ENCODE results near the gene ARMC5. TPM values are rescaled to one million over a fixed set of nuclear protein-coding genes. Genes with fewer than 3 reads are reported as not detected.

The ARMC5 gene
- 15.4 TPM for total RNA-seq

GRCh38 chr16:31458844-31459686 is at the start of gene ARMC5:
TSS of gene ARMC5 (plus strand) at chr16:31459501. CDS start at chr16:31459525, 24 bp downstream.

GRCh38 chr16:31428279-31428597 is 31.1 kb upstream of the ARMC5 start, which contains the start of gene COX6A2:
TSS of gene COX6A2 (minus strand) at chr16:31428360. CDS start at chr16:31428325, 35 bp downstream.

GRCh38 chr16:31471875-31472708 is 12.8 kb downstream of the ARMC5 start, which contains the start of gene TGFB1I1:
TSS of gene TGFB1I1 (plus strand) at chr16:31472152. CDS start at chr16:31472189, 37 bp downstream.

GRCh38 chr16:31483081-31483480 is 23.8 kb downstream of the ARMC5 start, which contains the start of gene SLC5A2:
TSS of gene SLC5A2 (plus strand) at chr16:31483123. CDS start at chr16:31483137, 14 bp downstream.

GRCh38 chr16:31507929-31508705 is 48.8 kb downstream of the ARMC5 start, which contains the start of gene RUSF1:
TSS of gene RUSF1 (minus strand) at chr16:31508391. CDS start at chr16:31508373, 18 bp downstream.

Other genes with a start within 250 kb of the ARMC5 start
- gene TRIM72, start 245.4 kb upstream of the ARMC5 start, total RNA-seq, result 13.8 TPM
- gene PYDC1, start 242.4 kb upstream of the ARMC5 start, total RNA-seq, result not detected
- 10.9 TPM for gene ITGAM, start 199.5 kb upstream of the ARMC5 start, total RNA-seq
- 9.5 TPM for gene ITGAX, start 104.3 kb upstream of the ARMC5 start, total RNA-seq
- 0.18 TPM for gene ITGAD, start 66.2 kb upstream of the ARMC5 start, total RNA-seq
- gene COX6A2, start 31.1 kb upstream of the ARMC5 start, total RNA-seq, result 57.8 TPM
- gene ZNF843, start 16.7 kb upstream of the ARMC5 start, total RNA-seq, result 3.0 TPM
- gene TGFB1I1, start 12.7 kb downstream of the ARMC5 start, total RNA-seq, result 47.1 TPM
- 53.8 TPM for gene SLC5A2, start 23.6 kb downstream of the ARMC5 start, total RNA-seq
- gene RUSF1, start 48.9 kb downstream of the ARMC5 start, total RNA-seq, result 83.9 TPM
- 80.2 TPM for gene AHSP, start 68.4 kb downstream of the ARMC5 start, total RNA-seq

Data from metanephros (tissue), 1 donor.